Activated CD4-positive, alpha-beta T cell treated with anti-CD3 and anti-CD28 coated beads for 24 hours (primary cell): ENCODE results near the gene TNNT3.

Experiments used
- DNase-seq, 2 donors: peaks; one replicate each; pipeline ENCODE4 v3.0.0-alpha.2; 2020; ENCODE audit warnings: low read depth in 2 of 2

TNNT3 gene

GRCh38 chr11:1953489-1954266 is 34.2 kb downstream of the TNNT3 start:
- DNase-seq: no peak

GRCh38 chr11:1958367-1958766 is 38.9 kb downstream of the TNNT3 start:
- no peak for DNase-seq

- no peak for DNase-seq
Measured at GRCh38 chr11:1959786-1960185, 40.3 kb downstream of the TNNT3 start.

GRCh38 chr11:1963864-1964263 is 44.4 kb downstream of the TNNT3 start:
- DNase-seq: no peak

GRCh38 chr11:1964348-1964747 is 44.8 kb downstream of the TNNT3 start:
- no peak for DNase-seq

- no peak for DNase-seq
Measured at GRCh38 chr11:1964955-1965354, 45.5 kb downstream of the TNNT3 start.

GRCh38 chr11:1966531-1966930 is 47.0 kb downstream of the TNNT3 start:
- DNase-seq: no peak

- DNase-seq: no peak
Measured at GRCh38 chr11:1967641-1968225, 48.2 kb downstream of the TNNT3 start.

- DNase-seq: no peak
Measured at GRCh38 chr11:1968454-1969002, 49.0 kb downstream of the TNNT3 start.

- no peak for DNase-seq
Measured at GRCh38 chr11:1969035-1969434, 49.5 kb downstream of the TNNT3 start.

- DNase-seq: no peak
Measured at GRCh38 chr11:1969776-1970175, 50.3 kb downstream of the TNNT3 start.

GRCh38 chr11:1970956-1971355 is 51.5 kb downstream of the TNNT3 start:
- DNase-seq: no peak

GRCh38 chr11:1975185-1975584 is 55.7 kb downstream of the TNNT3 start:
- no peak for DNase-seq

- no peak for DNase-seq
Measured at GRCh38 chr11:1978720-1979473, 59.4 kb downstream of the TNNT3 start.

- DNase-seq: no peak
Measured at GRCh38 chr11:1979607-1980006, 60.1 kb downstream of the TNNT3 start.

- no peak for DNase-seq
Measured at GRCh38 chr11:1982873-1983600, 63.5 kb downstream of the TNNT3 start.

GRCh38 chr11:1983601-1983961 is 64.1 kb downstream of the TNNT3 start:
- DNase-seq: no peak

- no peak for DNase-seq
Measured at GRCh38 chr11:1987024-1987423, 67.5 kb downstream of the TNNT3 start.

GRCh38 chr11:1988174-1988573 is 68.7 kb downstream of the TNNT3 start:
- no peak for DNase-seq
